OCI-LY7 (cell line): ENCODE measurements around the gene KCNE3.

Experiments
- EZH2phosphoT487 ChIP-seq: fragments of 200-600 bp; sonication (generic); IDR thresholded peaks from 2 replicates; pipeline ENCODE4 v1.6.1; 2018; ENCODE audit warnings: low read depth, borderline replicate concordance, mild to moderate bottlenecking, mixed run types, antibody characterized with exemption, low read length, moderate library complexity, mixed read lengths
- TF ChIP-seq, protein P1 (sequence below): fragments of 200-600 bp; sonication (generic); conservative IDR thresholded peaks from 2 replicates; pipeline ENCODE4 v1.5.1; 2014; ENCODE audit warnings: mild to moderate bottlenecking, antibody characterized with exemption, low read length, moderate library complexity, mixed read lengths

DNA sequence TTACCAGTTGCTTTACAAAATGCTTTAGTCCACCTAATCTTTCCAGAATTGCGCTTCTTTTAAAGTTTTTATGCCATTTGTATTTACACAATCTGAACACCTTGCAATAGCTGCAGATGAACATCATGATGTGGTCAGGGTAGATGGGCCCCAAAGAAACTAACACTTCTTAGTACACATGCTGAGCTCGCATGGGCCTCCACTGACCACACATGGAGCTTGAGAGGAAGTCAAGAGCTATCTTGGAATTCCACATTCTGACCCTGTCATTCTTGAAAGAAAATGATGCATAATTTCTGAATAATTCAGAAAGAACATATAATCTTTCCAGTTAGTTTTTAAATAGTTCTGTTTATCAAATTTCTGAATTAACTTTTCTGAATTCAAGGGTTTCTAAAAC is 18.5 kb upstream of the KCNE3 start:
- TF ChIP-seq, protein P1, sequence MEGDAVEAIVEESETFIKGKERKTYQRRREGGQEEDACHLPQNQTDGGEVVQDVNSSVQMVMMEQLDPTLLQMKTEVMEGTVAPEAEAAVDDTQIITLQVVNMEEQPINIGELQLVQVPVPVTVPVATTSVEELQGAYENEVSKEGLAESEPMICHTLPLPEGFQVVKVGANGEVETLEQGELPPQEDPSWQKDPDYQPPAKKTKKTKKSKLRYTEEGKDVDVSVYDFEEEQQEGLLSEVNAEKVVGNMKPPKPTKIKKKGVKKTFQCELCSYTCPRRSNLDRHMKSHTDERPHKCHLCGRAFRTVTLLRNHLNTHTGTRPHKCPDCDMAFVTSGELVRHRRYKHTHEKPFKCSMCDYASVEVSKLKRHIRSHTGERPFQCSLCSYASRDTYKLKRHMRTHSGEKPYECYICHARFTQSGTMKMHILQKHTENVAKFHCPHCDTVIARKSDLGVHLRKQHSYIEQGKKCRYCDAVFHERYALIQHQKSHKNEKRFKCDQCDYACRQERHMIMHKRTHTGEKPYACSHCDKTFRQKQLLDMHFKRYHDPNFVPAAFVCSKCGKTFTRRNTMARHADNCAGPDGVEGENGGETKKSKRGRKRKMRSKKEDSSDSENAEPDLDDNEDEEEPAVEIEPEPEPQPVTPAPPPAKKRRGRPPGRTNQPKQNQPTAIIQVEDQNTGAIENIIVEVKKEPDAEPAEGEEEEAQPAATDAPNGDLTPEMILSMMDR: no peak
- TF ChIP-seq EZH2phosphoT487: no peak
